LNCaP clone FGC (cell line): ENCODE data around the gene ZNF783.
"Not testable (repeated sequence)": the region's sequence is repeated elsewhere in the genome, so short reads cannot be mapped to it uniquely, and the experiment has no call there.

Experiments used
- DNase-seq: peaks from one replicate; pipeline ENCODE4 v3.0.0-alpha.2; 2011; ENCODE audit warnings: low read depth
- H3K4me3 ChIP-seq: 2 replicates; pipeline ENCODE4 v1.5.1; 2011; ENCODE audit warnings: mild to moderate bottlenecking, low read depth, low read length, control low read depth
- TF ChIP-seq, protein P1 (sequence below): IDR thresholded peaks from 2 replicates; pipeline ENCODE4 v1.5.1; 2012; ENCODE audit warnings: mild to moderate bottlenecking; ENCODE audit not compliant: control insufficient read depth, insufficient read depth; ENCODE audit errors: extremely low read depth

Gene ZNF783

GRCh38 chr7:149267733-149268132, 5.7 kb downstream of the ZNF783 start:
- no peak overlapping the region for H3K4me3 ChIP-seq
- TF ChIP-seq, protein P1, sequence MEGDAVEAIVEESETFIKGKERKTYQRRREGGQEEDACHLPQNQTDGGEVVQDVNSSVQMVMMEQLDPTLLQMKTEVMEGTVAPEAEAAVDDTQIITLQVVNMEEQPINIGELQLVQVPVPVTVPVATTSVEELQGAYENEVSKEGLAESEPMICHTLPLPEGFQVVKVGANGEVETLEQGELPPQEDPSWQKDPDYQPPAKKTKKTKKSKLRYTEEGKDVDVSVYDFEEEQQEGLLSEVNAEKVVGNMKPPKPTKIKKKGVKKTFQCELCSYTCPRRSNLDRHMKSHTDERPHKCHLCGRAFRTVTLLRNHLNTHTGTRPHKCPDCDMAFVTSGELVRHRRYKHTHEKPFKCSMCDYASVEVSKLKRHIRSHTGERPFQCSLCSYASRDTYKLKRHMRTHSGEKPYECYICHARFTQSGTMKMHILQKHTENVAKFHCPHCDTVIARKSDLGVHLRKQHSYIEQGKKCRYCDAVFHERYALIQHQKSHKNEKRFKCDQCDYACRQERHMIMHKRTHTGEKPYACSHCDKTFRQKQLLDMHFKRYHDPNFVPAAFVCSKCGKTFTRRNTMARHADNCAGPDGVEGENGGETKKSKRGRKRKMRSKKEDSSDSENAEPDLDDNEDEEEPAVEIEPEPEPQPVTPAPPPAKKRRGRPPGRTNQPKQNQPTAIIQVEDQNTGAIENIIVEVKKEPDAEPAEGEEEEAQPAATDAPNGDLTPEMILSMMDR, result no peak
- DNase-seq, result no peak

- not testable (repeated sequence) for DNase-seq, H3K4me3 ChIP-seq
Measured at GRCh38 chr7:149274424-149274823, 12.4 kb downstream of the ZNF783 start.

DNA sequence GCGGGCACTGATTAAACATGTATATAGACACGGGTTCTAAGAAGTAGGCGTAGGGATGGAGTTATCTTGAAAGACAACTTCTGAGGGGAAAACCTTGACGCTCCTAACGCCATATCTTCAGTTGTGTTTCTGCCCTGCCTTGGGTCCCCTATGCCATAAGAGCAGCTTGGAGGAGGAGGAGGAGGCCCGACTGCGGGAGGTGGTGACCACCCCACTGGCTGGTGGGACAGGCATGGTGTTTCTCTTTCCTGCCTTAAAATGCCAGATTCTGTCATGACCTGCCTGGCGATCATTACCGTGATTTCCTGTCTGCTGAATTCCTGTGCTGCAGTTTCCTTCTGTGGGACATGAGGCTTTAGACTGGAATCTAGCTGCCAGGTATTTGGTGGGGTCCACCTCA, 15.9 kb downstream of the ZNF783 start:
- H3K4me3 ChIP-seq, result no peak overlapping the region
- TF ChIP-seq, protein P1, result no peak
- no peak for DNase-seq

- no peak overlapping the region for H3K4me3 ChIP-seq
- TF ChIP-seq, protein P1, result no peak
- no peak for DNase-seq
Measured at GRCh38 chr7:149278396-149278795, 16.4 kb downstream of the ZNF783 start.

GRCh38 chr7:149279111-149279743, 17.2 kb downstream of the ZNF783 start:
- no peak for DNase-seq
- TF ChIP-seq, protein P1, result no peak
- H3K4me3 ChIP-seq, result no peak overlapping the region

DNA sequence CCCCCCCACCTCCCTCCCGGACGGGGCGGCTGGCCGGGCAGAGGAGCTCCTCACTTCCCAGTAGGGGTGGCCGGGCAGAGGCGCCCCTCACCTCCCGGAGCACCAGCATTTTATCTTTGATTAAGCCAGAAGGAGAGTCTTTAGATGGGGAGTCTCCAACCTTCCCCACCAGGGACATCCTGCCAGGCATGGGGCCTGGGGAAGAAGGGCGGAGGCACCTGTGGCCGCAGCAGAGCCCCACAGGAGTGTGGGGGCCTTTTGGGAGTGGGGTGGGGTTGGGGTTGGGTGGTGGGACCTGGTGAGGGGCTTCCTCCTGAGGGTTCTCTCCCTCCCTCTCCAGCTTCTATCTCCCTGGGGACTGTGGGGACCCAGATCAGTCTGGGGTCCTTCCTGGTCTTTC, 18.2 kb downstream of the ZNF783 start:
- TF ChIP-seq, protein P1, result no peak
- H3K4me3 ChIP-seq, result no peak overlapping the region
- DNase-seq, result no peak

DNA sequence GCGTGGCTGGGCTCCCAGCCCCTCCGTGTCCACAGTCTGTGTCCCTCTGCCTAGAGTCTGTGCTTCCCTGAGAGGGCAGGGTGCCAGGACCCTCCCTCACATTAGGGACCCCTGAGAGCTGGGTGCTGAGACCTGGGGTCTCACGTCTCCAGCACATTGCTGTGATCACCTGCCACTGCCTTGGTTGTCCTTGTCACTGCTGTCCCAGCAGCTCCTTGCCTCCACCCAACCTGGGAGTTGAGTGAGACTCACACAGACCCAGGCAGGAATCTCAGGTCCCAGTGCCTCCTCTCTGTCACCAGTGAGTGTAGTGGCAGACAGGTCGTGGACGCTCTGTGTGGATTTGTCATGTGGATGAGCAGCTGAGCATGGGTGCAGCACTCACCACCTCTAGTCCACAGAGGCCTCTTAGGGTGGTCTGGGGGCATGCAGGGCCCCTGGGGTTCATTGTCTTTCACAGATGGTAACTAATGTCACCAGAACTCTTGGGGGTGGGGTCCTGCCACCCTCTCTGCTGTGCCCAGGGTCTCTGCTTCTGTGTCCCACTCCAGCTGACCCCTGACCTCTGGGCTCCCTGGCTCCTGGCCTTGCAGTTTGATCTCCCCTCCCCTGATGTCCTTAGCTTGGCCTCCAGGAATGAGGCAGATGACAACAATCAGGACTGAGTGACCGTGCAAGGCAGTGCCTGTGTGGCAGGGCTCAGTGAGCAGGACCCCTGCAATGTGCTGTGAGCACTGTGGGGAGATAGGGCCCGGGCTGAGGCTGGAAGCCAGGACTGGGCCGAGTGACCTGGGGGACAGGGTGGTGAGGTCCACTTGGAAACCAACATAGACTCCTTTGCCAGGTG, 18.9 kb downstream of the ZNF783 start:
- no peak overlapping the region for H3K4me3 ChIP-seq
- TF ChIP-seq, protein P1, result no peak
- DNase-seq, result no peak
